ENCODE measurements around the gene ABCB1. TPM values are rescaled to one million over a fixed set of nuclear protein-coding genes. Genes with fewer than 3 reads are reported as not detected.
"Not testable (repeated sequence)": the region's sequence is repeated elsewhere in the genome, so short reads cannot be mapped to it uniquely, and the experiment has no call there.

Gene ABCB1
- total RNA-seq, 1 donor from 2014 or later: 3.6 TPM

- Mint-ChIP-seq H3K27me3 (ENCODE audit: insufficient read depth) (peaks cover 46% of the 10 kb centered on the region), H3K27ac (no peak overlapping the region), H3K4me3 (no peak overlapping the region), H3K9me3 (no peaks in the 10 kb centered on the region), H3K4me1 (ENCODE audit: low read depth) (peaks cover 10% of the 10 kb centered on the region), H3K36me3 (ENCODE audit: low read depth) (no peaks in the 10 kb centered on the region)
- intact Hi-C loops (cut with micrococcal nuclease): no loop called here
- DNase-seq (ENCODE audit: low spot score): no peak
Observed at GRCh38 chr7:87473986-87474385, 126.7 kb downstream of the ABCB1 start.

GRCh38 chr7:87473192-87473591 lies 127.5 kb downstream of the ABCB1 start:
- Mint-ChIP-seq H3K27ac (no peak overlapping the region), H3K36me3 (ENCODE audit: low read depth) (no peaks in the 10 kb centered on the region), H3K4me1 (ENCODE audit: low read depth) (peaks cover 10% of the 10 kb centered on the region), H3K27me3 (ENCODE audit: insufficient read depth) (peaks cover 48% of the 10 kb centered on the region), H3K9me3 (no peaks in the 10 kb centered on the region), H3K4me3 (no peak overlapping the region)
- intact Hi-C loops (cut with micrococcal nuclease): no loop called here
- no peak for DNase-seq (ENCODE audit: low spot score)

- intact Hi-C loops (cut with micrococcal nuclease): no loop called here
Observed at GRCh38 chr7:87471473-87471872, 129.2 kb downstream of the ABCB1 start.

GRCh38 chr7:87469204-87469603 lies 131.5 kb downstream of the ABCB1 start:
- intact Hi-C loops (cut with micrococcal nuclease); H3K36me3 Mint-ChIP-seq (ENCODE audit: low read depth); H3K4me3 Mint-ChIP-seq; DNase-seq (ENCODE audit: low spot score); H3K4me1 Mint-ChIP-seq (ENCODE audit: low read depth); H3K9me3 Mint-ChIP-seq; H3K27ac Mint-ChIP-seq: not testable (repeated sequence)
- H3K27me3 Mint-ChIP-seq (ENCODE audit: insufficient read depth): peaks cover 27% of the 10 kb centered on the region

More at GRCh38 chr7:87471473-87471872, 129.2 kb downstream of the ABCB1 start:
- H3K27me3 Mint-ChIP-seq (ENCODE audit: insufficient read depth): peaks cover 42% of the 10 kb centered on the region
- no peaks in the 10 kb centered on the region for H3K9me3 Mint-ChIP-seq
- H3K4me1 Mint-ChIP-seq (ENCODE audit: low read depth): peaks cover 10% of the 10 kb centered on the region
- no peak overlapping the region for H3K27ac Mint-ChIP-seq
- H3K4me3 Mint-ChIP-seq: no peak overlapping the region
- no peaks in the 10 kb centered on the region for H3K36me3 Mint-ChIP-seq (ENCODE audit: low read depth)
- no peak for DNase-seq (ENCODE audit: low spot score)

GRCh38 chr7:87465534-87465880 lies 135.2 kb downstream of the ABCB1 start:
- H3K36me3 Mint-ChIP-seq (ENCODE audit: low read depth); H3K4me1 Mint-ChIP-seq (ENCODE audit: low read depth); intact Hi-C loops (cut with micrococcal nuclease): not testable (repeated sequence)

GRCh38 chr7:87464830-87465533 lies 135.7 kb downstream of the ABCB1 start:
- H3K36me3 Mint-ChIP-seq (ENCODE audit: low read depth); H3K27ac Mint-ChIP-seq; H3K4me1 Mint-ChIP-seq (ENCODE audit: low read depth); DNase-seq (ENCODE audit: low spot score); H3K27me3 Mint-ChIP-seq (ENCODE audit: insufficient read depth); H3K9me3 Mint-ChIP-seq; intact Hi-C loops (cut with micrococcal nuclease); H3K4me3 Mint-ChIP-seq: not testable (repeated sequence)

More at GRCh38 chr7:87465534-87465880, 135.2 kb downstream of the ABCB1 start:
- DNase-seq (ENCODE audit: low spot score); H3K27me3 Mint-ChIP-seq (ENCODE audit: insufficient read depth); H3K9me3 Mint-ChIP-seq; H3K27ac Mint-ChIP-seq; H3K4me3 Mint-ChIP-seq: not testable (repeated sequence)

GRCh38 chr7:87463982-87464381 lies 136.7 kb downstream of the ABCB1 start:
- DNase-seq (ENCODE audit: low spot score): no peak
- Mint-ChIP-seq H3K4me1 (ENCODE audit: low read depth) (no peaks in the 10 kb centered on the region), H3K27me3 (ENCODE audit: insufficient read depth) (peaks cover 9% of the 10 kb centered on the region), H3K36me3 (ENCODE audit: low read depth) (no peaks in the 10 kb centered on the region), H3K4me3 (no peak overlapping the region), H3K9me3 (no peaks in the 10 kb centered on the region), H3K27ac (no peak overlapping the region)
- intact Hi-C loops (cut with micrococcal nuclease): no loop called here

GRCh38 chr7:87460444-87460843 lies 140.2 kb downstream of the ABCB1 start:
- H3K36me3 Mint-ChIP-seq (ENCODE audit: low read depth); H3K4me1 Mint-ChIP-seq (ENCODE audit: low read depth); H3K27me3 Mint-ChIP-seq (ENCODE audit: insufficient read depth); H3K27ac Mint-ChIP-seq; DNase-seq (ENCODE audit: low spot score); intact Hi-C loops (cut with micrococcal nuclease); H3K4me3 Mint-ChIP-seq; H3K9me3 Mint-ChIP-seq: not testable (repeated sequence)

- Mint-ChIP-seq H3K4me1 (ENCODE audit: low read depth) (no peaks in the 10 kb centered on the region), H3K27ac (no peak overlapping the region), H3K4me3 (no peak overlapping the region), H3K9me3 (no peaks in the 10 kb centered on the region), H3K27me3 (ENCODE audit: insufficient read depth) (peaks cover 5% of the 10 kb centered on the region), H3K36me3 (ENCODE audit: low read depth) (no peaks in the 10 kb centered on the region)
- intact Hi-C loops (cut with micrococcal nuclease): no loop called here
- no peak for DNase-seq (ENCODE audit: low spot score)
Observed at GRCh38 chr7:87459941-87460340, 140.7 kb downstream of the ABCB1 start.

GRCh38 chr7:87458148-87458547 lies 142.5 kb downstream of the ABCB1 start:
- Mint-ChIP-seq H3K36me3 (ENCODE audit: low read depth) (no peaks in the 10 kb centered on the region), H3K27ac (no peak overlapping the region), H3K4me3 (no peak overlapping the region), H3K4me1 (ENCODE audit: low read depth) (no peaks in the 10 kb centered on the region), H3K27me3 (ENCODE audit: insufficient read depth) (peaks cover 9% of the 10 kb centered on the region), H3K9me3 (no peaks in the 10 kb centered on the region)
- DNase-seq (ENCODE audit: low spot score): no peak
- intact Hi-C loops (cut with micrococcal nuclease): no loop called here

GRCh38 chr7:87456247-87456646 lies 144.4 kb downstream of the ABCB1 start:
- no peak overlapping the region for H3K4me3 Mint-ChIP-seq
- no peak for DNase-seq (ENCODE audit: low spot score)
- H3K27me3 Mint-ChIP-seq (ENCODE audit: insufficient read depth): peaks cover 9% of the 10 kb centered on the region
- no peaks in the 10 kb centered on the region for H3K9me3 Mint-ChIP-seq
- intact Hi-C loops (cut with micrococcal nuclease): no loop called here
- H3K4me1 Mint-ChIP-seq (ENCODE audit: low read depth): no peaks in the 10 kb centered on the region
- H3K27ac Mint-ChIP-seq: no peak overlapping the region
- no peaks in the 10 kb centered on the region for H3K36me3 Mint-ChIP-seq (ENCODE audit: low read depth)

Other genes starting within 250 kb of the ABCB1 start
- not detected in 2 replicates for gene ABCB4, start 125.2 kb downstream of the ABCB1 start, total RNA-seq
- 0.08 TPM in 1 of 2 replicates, not detected in the other for gene RUNDC3B, start 27.5 kb upstream of the ABCB1 start, total RNA-seq

All from activated T-helper 1 cell treated with anti-CD3 and anti-CD28 coated beads, Interleukin-12 subunit alpha, Interleukin-12 subunit beta, Interleukin-2, Interleukin-4 antibody, amounts not matched to agents 30 ng/mL and 10 ng/mL and 1 ng/mL, durations not matched to agents 14 hours and 24 hours and 36 hours (primary cell).